Prostate gland (tissue), 2 donors: Measurements from ENCODE around the gene PURA.

Experiments used
- POLR2A ChIP-seq: fragments of 450-650 bp; IDR thresholded peaks from one replicate; pipeline ENCODE4 v1.6.1; 2016; ENCODE audit warnings: antibody characterized with exemption, mild to moderate bottlenecking
- TF ChIP-seq, protein P1 (sequence below), 4 experiments: fragments of 200-600 bp in 2 of 4; fragments of 450-650 bp in 2 of 4; sonication (generic) in 2 of 4; IDR thresholded peaks; 1 replicate in 3 of 4; 2 replicates in 1 of 4; pipeline ENCODE4 v1.5.1; 2016 to 2019; ENCODE audit warnings: antibody characterized with exemption in 4 of 4, mild to moderate bottlenecking in 2 of 4, moderate library complexity in 2 of 4

DNA sequence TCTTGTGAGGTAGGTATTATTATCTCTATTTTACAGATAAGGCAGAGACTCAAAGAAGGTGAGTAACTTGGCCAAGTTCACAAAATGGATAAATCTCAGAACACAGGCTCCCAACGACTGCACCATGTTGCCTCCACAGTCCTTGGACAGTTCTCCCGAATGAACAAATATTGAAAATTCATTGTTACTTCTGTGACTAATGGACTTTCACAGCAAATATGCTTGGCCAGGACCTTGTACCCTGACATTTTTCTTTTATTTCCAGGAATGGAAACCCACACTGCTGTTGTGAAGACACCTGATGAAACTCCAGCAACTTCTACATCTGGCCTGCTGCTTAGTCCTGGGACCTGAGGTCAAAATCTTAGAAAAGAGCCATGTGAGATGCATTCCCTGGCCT, 58.6 kb downstream of the PURA start:
- TF ChIP-seq, protein P1, sequence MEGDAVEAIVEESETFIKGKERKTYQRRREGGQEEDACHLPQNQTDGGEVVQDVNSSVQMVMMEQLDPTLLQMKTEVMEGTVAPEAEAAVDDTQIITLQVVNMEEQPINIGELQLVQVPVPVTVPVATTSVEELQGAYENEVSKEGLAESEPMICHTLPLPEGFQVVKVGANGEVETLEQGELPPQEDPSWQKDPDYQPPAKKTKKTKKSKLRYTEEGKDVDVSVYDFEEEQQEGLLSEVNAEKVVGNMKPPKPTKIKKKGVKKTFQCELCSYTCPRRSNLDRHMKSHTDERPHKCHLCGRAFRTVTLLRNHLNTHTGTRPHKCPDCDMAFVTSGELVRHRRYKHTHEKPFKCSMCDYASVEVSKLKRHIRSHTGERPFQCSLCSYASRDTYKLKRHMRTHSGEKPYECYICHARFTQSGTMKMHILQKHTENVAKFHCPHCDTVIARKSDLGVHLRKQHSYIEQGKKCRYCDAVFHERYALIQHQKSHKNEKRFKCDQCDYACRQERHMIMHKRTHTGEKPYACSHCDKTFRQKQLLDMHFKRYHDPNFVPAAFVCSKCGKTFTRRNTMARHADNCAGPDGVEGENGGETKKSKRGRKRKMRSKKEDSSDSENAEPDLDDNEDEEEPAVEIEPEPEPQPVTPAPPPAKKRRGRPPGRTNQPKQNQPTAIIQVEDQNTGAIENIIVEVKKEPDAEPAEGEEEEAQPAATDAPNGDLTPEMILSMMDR (IDR thresholded peaks at IDR 0.05) = no peak
- no peak for TF ChIP-seq POLR2A
